HG03442 (cell line): Measurements from ENCODE around the gene ZBTB46.

Experiments
- ATAC-seq: cut with Tn5 transposase; IDR thresholded peaks from one replicate; pipeline ENCODE4 v1.9.1; 2021; ENCODE audit warnings: mild to moderate bottlenecking, moderate library complexity; ENCODE audit not compliant: unreplicated experiment

ZBTB46 gene

GRCh38 chr20:63748070-63748933 lies 82.8 kb downstream of the ZBTB46 start:
- ATAC-seq = no peak

GRCh38 chr20:63747622-63748069 lies 83.4 kb downstream of the ZBTB46 start:
- no peak for ATAC-seq

- ATAC-seq = no peak
Measured at GRCh38 chr20:63746751-63747315, 84.2 kb downstream of the ZBTB46 start.

- ATAC-seq = no peak
Measured at GRCh38 chr20:63745961-63746731, 84.9 kb downstream of the ZBTB46 start.

GRCh38 chr20:63745424-63745805 lies 85.6 kb downstream of the ZBTB46 start:
- no peak for ATAC-seq

- no peak for ATAC-seq
Measured at GRCh38 chr20:63744574-63745423, 86.3 kb downstream of the ZBTB46 start.

- no peak for ATAC-seq
Measured at GRCh38 chr20:63744158-63744557, 86.9 kb downstream of the ZBTB46 start.

- ATAC-seq = no peak
Measured at GRCh38 chr20:63743210-63743970, 87.7 kb downstream of the ZBTB46 start.

GRCh38 chr20:63742381-63743024 lies 88.6 kb downstream of the ZBTB46 start:
- ATAC-seq = no peak

GRCh38 chr20:63741676-63742380 lies 89.2 kb downstream of the ZBTB46 start:
- no peak for ATAC-seq

GRCh38 chr20:63741354-63741675 lies 89.7 kb downstream of the ZBTB46 start:
- no peak for ATAC-seq

- ATAC-seq = no peak
Measured at GRCh38 chr20:63740627-63741353, 90.3 kb downstream of the ZBTB46 start.

GRCh38 chr20:63740070-63740626 lies 90.9 kb downstream of the ZBTB46 start:
- ATAC-seq = peak; percentile 15

- ATAC-seq = peak; percentile 49
Measured at GRCh38 chr20:63739130-63740069, 91.7 kb downstream of the ZBTB46 start, which contains the start of gene SLC2A4RG. Gene SLC2A4RG, plus strand, starts transcription at chr20:63739776. Its CDS starts 137 bp downstream, at chr20:63739913.

GRCh38 chr20:63738687-63739129 lies 92.4 kb downstream of the ZBTB46 start:
- ATAC-seq = no peak

- ATAC-seq = no peak
Measured at GRCh38 chr20:63737945-63738686, 92.9 kb downstream of the ZBTB46 start.
